ENCODE results near the gene SYNE1.
"Not testable (repeated sequence)": the region's sequence is repeated elsewhere in the genome, so short reads cannot be mapped to it uniquely, and the experiment has no call there.

SYNE1 gene

DNA sequence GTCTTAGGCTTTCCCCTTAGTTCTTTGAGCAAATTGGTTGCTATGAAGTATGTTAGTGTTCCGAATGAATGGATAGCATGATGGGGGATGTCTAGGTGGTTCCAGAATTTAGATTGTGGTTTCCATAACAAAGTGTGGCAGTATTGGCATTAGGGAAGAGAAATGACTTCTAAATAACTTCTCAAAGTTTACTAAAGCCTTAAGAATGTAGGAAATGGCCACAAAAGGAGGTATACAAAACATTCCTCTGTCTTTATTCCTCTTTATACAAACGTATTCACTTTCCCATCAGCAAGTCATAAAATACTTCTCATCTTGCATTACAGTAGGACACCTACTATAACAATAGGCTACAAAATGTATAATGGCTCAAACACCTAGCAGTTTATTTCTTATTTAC lies 550.1 kb downstream of the SYNE1 start:
- DNase-seq, result no peak

DNA sequence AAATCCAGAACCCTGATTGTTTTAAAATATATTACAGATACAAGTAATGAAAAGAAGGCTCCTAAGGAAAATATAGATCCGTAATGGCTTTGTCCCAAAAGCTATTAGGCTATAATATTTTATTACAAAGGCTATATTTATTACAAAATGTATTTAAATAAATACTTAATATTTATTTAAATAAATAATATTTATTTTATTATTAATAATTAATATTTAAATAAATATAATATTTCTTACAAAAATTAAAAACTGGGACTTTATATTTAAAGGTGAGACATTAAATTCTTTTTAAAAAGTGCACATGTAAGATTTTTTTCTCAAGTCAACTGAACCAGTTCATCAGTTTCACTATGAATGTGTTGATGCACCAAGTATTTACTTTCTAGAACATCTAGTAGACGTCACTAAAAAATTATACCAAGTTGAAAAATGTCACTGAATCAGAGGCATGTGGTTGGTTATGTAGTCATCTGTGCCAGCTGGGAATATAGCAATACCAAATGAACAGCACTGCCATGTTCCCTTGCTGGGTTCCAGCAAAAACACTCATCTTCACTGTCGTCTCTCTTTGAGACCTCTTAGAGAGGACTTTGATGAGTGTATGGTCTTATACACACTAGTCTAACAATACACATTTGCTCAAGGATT lies 550.8 kb downstream of the SYNE1 start:
- no peak for DNase-seq

DNA sequence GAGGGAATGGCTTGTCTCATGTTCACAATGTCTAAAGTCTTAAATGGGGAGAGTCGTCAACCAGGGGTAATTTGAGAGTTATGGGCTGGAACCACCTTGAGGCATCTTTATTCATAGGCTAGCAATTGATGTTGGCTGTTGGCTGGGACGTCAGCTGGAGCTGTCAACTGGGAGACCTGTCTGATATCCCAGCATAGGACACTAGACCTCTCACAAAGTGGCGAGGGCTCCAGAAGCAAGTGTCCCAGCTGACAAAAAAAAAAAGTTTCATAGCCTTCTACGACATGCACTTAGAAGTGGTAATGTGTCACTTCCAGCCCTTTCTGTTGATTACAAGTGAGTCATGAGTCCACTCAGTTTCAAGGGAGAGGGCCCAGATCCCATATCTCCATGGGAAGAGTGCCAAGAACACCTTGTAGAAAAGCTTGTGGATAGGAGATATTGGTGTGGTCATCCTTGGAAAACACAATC lies 551.7 kb downstream of the SYNE1 start:
- no peak for DNase-seq

DNA sequence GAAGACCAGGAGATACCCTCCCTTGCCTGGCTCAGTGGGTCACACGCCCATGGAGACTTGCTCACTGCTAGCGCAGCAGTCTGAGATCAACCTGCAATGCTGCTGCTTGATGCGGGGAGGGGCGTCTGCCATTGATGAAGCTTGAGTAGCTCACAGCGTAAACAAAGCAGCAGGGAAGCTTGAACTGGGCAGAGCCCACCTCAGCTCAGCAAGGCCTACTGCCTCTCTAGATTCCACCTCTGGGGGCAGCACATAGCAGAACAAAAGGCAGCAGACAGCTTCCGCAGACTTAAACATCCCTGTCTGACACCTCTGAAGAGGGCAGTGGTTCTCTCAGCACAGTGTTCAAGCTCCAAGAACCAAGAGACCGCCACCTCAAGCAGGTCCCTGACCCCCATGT lies 558.4 kb downstream of the SYNE1 start:
- no peak for DNase-seq

DNA sequence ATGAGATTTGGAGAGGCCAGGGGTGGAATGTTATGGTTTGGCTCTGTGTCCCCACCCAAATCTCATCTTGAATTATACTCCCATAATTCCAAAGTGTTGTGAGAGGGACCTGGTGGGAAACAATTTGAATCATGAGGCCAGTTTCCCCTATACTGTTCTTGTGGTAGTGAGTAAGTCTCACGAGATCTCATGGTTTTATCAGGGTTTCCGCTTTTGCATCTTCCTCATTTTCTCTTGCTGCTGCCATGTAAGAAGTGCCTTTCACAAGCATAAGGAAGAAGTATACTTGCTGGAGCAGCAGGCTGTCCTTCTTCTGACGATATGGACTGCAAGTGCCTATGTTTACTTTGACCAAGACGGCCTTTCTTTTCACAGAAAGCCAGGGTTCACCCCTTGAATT lies 559.2 kb downstream of the SYNE1 start:
- no peak for DNase-seq

DNA sequence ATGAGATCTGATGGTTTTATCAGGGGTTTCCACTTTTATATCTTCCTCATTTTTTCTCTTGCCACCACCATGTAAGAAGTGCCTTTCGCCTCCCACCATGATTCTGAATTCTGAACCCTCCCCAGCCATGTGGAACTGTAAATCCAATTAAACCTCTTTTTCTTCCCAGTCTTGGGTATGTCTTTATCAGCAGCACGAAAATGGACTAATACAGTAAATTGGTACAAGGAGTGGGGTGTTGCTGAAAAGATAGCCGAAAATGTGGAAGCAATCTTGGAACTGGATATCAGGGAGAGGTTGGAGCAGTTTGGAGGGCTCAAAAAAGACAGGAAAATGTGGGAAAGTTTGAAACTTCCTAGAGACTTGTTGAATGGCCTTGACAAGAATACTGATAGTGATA lies 560.9 kb downstream of the SYNE1 start:
- not testable (repeated sequence) for DNase-seq

DNA sequence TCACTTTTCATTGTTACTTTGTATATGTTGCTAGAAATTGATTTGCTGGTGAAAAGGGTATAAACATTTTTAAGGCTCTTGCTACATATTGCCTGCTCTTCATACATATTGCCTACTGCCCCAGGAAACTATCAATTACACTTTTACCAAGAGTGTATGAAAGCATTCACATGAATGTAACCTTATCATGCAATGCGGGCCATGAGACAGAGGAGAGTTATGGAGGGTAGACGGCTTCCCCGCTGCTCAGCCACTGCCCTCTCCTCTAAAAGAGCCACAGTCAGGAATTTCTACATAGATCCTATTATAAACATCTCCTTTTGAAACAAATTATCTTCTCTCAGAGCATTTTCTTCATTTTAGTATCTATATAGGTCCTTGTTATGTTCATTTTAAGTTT lies 565.3 kb downstream of the SYNE1 start:
- DNase-seq, result no peak

All from stimulated activated CD4-positive, alpha-beta T cell treated with anti-CD3 and anti-CD28 coated beads, Interleukin-12 subunit alpha, Interleukin-12 subunit beta, amount 100 ng/mL, for 4 hours (primary cell).